ENCODE data around the gene NAT8L.

Gene NAT8L

DNA sequence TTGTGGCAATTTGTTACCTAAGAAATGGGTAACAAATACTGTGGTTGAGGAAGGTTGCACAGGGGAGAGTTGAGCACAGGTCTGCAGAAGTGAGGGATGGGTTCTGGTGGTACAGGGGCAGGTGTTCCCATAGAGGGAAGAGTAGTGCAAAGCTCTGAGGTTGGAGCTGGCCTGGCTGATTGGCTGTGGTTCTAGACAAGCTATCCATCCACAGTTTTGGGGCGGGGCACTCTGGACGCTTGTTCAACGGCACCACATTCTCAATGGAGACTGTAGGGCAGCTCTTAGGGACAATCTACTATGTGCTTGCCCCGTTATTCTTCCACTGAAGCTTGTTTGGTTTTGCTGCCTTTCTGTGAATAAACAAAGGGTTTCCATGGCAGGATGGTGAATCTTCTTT lies 35.4 kb downstream of the NAT8L start:
- DNase-seq (ENCODE audit: low read depth in 2 of 2): no peak

DNA sequence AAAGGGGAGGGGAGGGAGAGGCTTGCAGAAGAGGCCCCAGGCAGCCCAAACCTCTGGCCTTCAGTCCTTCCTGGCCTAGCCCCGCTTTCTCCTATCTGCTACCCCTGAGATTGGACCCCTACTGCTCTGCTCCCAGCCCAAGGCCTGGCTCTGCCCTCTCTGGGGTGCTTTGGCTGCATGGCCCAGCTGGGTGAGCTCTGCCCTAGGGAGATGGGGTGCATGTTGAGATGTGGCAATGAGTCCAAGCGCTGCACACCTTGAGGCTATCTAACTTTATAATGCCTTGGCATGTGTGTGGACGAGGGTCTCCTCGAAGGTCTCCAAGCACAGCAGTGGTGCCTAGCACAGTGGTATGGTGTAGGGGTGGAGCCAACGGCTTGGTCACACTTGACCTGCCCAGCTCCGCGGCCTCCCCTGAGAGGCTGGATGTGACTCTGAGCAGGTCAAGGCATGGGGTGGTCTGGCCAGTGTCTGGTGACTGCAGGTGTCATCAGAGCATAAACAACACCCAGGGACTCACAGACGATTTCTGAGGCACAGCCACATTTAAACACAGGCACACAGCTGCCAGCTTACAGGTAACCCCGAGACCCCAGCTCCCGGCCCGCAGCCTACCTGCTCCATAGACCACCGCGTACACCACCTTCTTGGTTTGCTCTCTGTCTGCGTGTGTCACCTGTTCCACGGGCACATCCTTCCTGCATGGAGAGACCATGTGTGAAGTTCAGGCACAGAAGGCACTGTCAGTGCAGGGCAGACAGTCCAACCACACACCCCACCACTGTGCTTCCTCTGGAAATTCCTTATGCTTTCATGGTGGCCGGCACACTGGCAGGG lies 36.3 kb downstream of the NAT8L start:
- DNase-seq (ENCODE audit: low read depth in 2 of 2): no peak

DNA sequence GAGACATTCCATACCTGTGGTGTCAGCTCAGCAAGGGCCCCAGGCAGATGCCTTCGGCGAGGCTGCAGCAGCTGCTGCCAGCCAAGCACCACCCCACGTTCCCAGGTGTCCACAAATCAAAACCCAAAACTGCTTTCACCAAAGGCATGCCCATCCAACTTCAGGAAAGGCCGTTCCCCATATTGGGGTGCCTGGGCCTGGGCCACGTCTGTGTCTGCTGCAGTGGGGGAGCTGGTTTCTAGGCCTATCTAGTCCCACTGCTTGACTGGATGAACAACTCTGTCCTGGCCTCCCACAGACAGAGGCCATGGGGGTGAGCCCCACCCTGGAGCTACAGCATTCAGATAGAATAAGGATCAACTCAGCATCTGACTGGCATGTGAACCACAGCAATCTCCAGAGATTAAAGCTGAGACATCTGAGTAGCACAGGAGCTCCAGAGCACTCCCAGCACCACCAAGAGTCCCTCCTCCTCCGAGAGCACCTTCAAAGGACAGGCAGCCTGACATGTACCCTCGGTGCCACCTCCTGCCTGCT lies 37.0 kb downstream of the NAT8L start:
- no peak for DNase-seq (ENCODE audit: low read depth in 2 of 2)

DNA sequence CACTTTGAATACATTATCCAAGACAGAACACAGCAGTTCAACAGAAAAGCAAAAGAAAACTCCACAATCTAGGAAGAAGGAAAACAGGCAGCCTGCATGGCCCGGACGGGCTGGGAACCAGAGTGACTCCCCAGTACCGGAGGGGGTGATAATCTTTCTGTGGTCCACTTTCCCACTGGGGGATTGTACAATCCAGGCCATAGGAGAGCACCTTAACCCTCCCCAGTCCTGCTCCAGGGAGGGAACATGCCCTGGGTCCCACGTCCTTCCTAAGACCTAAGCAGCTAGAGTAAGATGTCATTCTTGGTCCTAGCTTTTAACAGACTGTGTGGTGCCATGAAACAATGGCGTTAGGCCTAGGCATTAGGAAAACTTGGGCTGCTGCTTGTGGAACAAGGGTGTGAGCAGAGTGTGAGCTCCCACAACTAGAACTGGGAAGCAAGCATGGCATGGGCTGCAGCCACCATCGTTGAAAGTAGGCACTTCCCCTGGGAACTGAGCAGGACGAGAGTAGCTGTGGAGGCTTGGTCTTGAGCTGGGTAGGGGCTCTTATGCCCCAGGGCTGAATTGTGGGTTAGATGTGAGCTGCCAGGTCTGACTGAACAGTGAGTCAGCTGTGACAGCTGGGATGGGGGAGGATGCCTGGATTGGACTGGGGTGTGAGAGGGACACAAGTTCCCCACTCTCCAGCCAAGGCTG lies 42.4 kb downstream of the NAT8L start:
- DNase-seq (ENCODE audit: low read depth in 2 of 2): no peak

DNA sequence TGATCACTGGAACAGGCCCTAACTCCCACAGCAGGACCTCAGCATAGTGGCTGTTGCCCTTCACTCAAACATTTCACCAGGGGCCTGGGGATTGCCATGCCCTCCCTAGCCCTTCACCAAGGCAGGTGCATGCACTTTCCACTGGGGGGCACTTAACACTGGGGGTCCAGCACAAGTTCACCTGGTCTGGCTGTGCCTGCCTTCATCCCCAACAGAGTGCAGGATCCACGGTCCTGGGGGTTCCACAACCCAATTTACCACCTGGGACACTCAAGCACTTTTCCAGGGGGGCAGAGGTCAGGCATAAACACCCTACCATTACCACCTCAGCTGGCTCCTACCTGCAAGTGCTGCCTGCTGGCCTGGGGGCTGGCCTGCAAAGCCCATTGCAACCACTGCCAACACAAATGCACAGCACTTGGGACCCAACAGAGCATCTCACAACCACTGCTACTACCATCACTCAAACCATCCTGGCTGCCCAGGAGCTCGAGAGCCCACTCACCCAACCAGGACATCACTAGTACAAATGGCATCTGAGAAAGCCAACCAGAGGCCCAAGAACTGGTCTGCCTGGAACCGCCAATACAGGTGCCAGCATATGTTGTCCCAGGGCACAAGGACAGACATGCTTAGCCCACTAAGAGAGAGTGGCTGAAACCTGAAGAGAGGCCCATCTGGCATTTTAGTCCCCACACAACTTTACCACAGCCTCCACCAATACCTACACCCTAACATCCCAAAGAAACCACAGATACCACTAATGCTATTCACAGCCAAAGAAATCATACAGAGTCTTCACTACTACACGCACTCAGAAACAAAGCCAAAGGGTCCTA lies 43.1 kb downstream of the NAT8L start:
- no peak for DNase-seq (ENCODE audit: low read depth in 2 of 2)

DNA sequence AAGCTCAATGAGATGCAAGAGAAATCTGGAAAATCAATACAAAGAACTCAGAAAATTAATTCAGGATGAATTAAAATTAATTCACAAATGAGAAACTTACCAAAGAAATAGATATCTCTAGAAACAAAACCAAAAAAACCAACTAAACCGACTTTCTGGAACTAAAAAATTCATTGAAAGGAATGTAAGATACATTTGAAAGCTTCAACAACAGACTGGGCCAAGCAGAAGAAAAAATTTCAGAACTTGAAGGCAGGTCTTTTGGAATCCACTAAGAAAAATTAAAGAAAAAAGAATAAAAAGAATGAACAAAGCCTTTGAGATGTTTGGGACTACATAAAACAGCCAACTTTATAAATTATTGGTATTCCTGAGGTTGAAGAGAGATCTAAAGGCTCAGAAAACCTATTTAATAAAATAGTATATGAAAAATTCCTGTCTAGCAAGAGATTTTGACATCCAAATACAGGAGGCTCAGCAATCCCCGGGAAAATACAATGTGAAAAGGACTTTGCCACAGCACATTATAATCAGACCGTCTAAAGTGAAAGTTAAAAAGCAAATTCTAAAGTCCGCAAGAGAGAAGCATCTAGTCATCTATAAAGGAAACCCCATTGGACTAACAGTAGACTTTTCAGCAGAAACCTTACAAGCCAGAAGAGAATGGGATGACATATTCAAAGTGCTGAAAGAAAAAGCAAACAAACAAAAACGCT lies 44.2 kb downstream of the NAT8L start:
- DNase-seq (ENCODE audit: low read depth in 2 of 2): no peak

DNA sequence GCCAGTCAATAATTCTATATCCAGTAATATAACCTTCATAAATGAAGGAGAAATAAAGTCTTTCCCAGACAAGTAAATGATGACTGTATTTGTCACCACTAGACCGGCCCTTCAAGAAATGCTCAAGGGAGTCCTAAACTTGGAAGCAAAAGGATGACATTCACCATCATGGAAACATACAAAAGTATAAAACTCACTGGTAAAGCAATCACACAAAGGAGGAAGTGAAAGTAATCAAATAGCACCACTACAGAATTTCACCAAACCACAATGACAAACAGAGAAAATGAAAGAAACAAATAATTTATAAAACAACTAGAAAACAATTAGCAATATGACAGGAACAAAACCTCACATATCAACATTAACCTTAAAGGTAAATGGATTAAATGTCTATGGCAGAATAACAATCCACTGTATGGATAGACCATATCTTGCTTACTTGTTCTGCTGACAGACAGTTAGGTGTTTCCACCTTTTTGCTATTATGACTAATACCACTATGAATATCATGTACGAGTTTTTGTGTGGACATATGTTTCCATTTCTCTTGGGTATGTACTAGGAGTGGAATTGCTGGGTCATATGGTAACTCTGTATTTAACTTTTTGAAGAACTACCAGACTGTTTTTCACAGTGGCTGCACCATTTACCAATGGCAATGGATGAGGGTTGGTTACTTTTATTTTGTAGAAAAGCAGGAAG lies 44.9 kb downstream of the NAT8L start:
- DNase-seq (ENCODE audit: low read depth in 2 of 2): no peak

DNA sequence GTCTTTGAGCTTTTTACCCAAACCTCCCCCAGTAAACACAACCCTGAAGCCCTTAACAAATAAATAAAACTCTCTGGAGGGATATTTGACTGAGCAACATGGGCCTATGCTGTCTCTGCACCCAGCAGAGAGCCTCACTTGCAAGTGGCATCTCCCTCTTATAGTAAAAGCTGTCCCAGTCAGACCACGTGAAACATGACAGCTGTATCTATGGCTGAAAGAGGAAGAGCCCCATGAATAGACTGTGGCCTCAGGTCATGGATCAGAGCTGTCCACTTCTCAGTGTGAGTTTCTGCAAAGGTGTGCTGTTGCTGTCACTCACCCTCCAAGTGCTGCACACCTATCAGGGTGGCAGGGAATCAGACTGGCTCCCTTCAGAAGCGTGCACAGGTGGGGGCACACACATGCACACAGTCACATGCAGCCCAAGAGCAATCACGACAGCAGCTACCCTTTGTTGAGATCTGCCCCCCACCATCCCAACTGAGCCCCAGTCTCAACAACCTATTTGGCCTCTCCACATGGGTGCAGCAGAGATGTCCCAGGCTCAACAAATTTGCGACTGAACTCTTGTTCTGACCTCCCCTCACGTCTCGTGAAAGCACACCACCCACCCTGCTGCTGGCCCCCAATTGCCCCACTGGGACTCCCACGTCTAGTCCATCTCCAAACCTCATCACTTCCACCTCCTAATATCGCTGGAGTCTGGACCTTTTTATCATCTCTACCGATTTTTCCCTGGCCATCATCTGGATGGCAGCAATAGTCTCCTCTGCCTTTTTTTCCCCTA lies 45.6 kb downstream of the NAT8L start:
- no peak for DNase-seq (ENCODE audit: low read depth in 2 of 2)

DNA sequence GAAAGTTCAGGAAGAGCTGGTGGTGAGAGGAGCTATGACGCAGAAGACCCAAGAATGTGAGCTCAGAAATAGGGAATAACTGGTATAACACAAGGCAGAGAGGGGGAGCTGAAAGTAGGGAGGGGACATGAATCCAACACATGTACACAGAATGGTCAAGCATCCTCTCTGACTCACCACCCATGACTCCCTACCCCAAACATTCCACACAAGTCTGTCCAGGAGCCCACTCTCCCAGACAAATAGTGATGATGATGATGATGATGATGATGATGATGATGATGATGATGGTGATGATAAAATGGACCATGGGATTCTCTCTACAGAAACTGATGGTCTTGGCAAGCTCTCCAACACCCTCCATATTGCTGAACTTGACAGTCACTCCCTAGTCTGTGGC lies 46.4 kb downstream of the NAT8L start:
- no peak for DNase-seq (ENCODE audit: low read depth in 2 of 2)

DNA sequence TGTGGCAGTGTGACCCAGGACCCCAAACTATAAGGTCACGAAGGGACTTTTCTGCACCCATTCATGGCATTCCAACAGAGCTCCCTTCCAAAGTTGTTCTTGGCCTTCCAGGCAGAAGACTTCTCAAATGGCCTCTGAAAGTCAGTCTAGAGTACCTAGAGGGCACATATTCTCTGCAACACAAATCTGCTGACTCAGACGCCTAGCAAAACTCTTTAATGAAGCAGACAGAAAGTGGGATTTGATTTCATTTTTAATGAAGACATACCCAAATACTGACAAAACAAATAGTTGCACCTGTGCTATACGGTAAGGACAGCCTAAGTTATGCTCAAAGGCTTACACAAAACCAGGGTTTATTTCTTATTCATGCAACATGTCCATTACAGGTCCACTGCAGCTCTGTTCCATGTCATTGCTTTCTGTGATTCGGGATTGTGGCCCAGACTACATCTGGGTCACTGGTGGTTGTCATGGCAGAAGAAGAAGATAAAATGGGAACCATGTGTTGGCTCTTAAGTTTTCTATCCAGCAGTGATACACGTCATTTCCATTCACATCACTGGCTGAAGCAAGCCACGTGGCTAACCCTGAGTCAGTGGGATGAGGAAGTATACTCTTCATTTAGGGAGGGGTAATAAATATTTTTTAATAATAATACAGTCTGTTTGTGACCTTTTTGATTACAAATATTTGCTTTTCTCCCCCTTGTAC lies 57.7 kb downstream of the NAT8L start:
- no peak for DNase-seq (ENCODE audit: low read depth in 2 of 2)

Measured in stimulated activated CD4-positive, alpha-beta T cell treated with anti-CD3 and anti-CD28 coated beads, Interleukin-12 subunit alpha, Interleukin-12 subunit beta, amount 100 ng/mL, for 24 hours (primary cell).